ENCODE measurements around the gene ANKRD39. TPM values are rescaled to one million over a fixed set of nuclear protein-coding genes. Genes with fewer than 3 reads are reported as not detected.
"Not testable (repeated sequence)": the region's sequence is repeated elsewhere in the genome, so short reads cannot be mapped to it uniquely, and the experiment has no call there.

Gene ANKRD39
- total RNA-seq, 1 donor from 2014 or later = 25.7 TPM

- no peak for TF ChIP-seq CTCF (IDR thresholded peaks at IDR 0.05; ENCODE audit: partially characterized antibody, unreplicated experiment)
- Mint-ChIP-seq H3K4me3 (ENCODE audit: unreplicated experiment) (no peak overlapping the region), H3K4me1 (ENCODE audit: low read depth, unreplicated experiment) (peaks cover 15% of the 10 kb centered on the region), H3K27ac (ENCODE audit: unreplicated experiment) (no peak overlapping the region), H3K9me3 (ENCODE audit: unreplicated experiment) (peaks cover 4% of the 10 kb centered on the region), H3K36me3 (ENCODE audit: unreplicated experiment) (no peaks in the 10 kb centered on the region), H3K27me3 (ENCODE audit: unreplicated experiment) (peaks cover 9% of the 10 kb centered on the region)
- no peak for DNase-seq
Observed at GRCh38 chr2:96864343-96865091, 6.7 kb upstream of the ANKRD39 start.

- Mint-ChIP-seq H3K4me3 (ENCODE audit: unreplicated experiment) (no peak overlapping the region), H3K36me3 (ENCODE audit: unreplicated experiment) (no peaks in the 10 kb centered on the region)
Observed at GRCh38 chr2:96863575-96864342, 5.9 kb upstream of the ANKRD39 start.

GRCh38 chr2:96863056-96863455 is 5.2 kb upstream of the ANKRD39 start:
- H3K4me1 Mint-ChIP-seq (ENCODE audit: low read depth, unreplicated experiment) = peaks cover 21% of the 10 kb centered on the region
- H3K36me3 Mint-ChIP-seq (ENCODE audit: unreplicated experiment); H3K27me3 Mint-ChIP-seq (ENCODE audit: unreplicated experiment); DNase-seq; H3K27ac Mint-ChIP-seq (ENCODE audit: unreplicated experiment); H3K9me3 Mint-ChIP-seq (ENCODE audit: unreplicated experiment); H3K4me3 Mint-ChIP-seq (ENCODE audit: unreplicated experiment): not testable (repeated sequence)

More at GRCh38 chr2:96863575-96864342, 5.9 kb upstream of the ANKRD39 start:
- Mint-ChIP-seq H3K27ac (ENCODE audit: unreplicated experiment) (no peak overlapping the region), H3K27me3 (ENCODE audit: unreplicated experiment) (peaks cover 9% of the 10 kb centered on the region), H3K9me3 (ENCODE audit: unreplicated experiment) (peaks cover 4% of the 10 kb centered on the region), H3K4me1 (ENCODE audit: low read depth, unreplicated experiment) (peaks cover 21% of the 10 kb centered on the region)
- DNase-seq = no peak
- no peak for TF ChIP-seq CTCF (IDR thresholded peaks at IDR 0.05; ENCODE audit: partially characterized antibody, unreplicated experiment)

GRCh38 chr2:96861074-96861473 is 3.3 kb upstream of the ANKRD39 start:
- H3K27me3 Mint-ChIP-seq (ENCODE audit: unreplicated experiment) = peaks cover 6% of the 10 kb centered on the region
- peaks cover 22% of the 10 kb centered on the region for H3K4me1 Mint-ChIP-seq (ENCODE audit: low read depth, unreplicated experiment)
- H3K4me3 Mint-ChIP-seq (ENCODE audit: unreplicated experiment) = no peak overlapping the region
- H3K9me3 Mint-ChIP-seq (ENCODE audit: unreplicated experiment) = peaks cover 5% of the 10 kb centered on the region
- no peak for TF ChIP-seq CTCF (IDR thresholded peaks at IDR 0.05; ENCODE audit: partially characterized antibody, unreplicated experiment)
- H3K36me3 Mint-ChIP-seq (ENCODE audit: unreplicated experiment) = no peaks in the 10 kb centered on the region
- DNase-seq = no peak
- H3K27ac Mint-ChIP-seq (ENCODE audit: unreplicated experiment) = no peak overlapping the region

- Mint-ChIP-seq H3K9me3 (ENCODE audit: unreplicated experiment) (peaks cover 5% of the 10 kb centered on the region), H3K36me3 (ENCODE audit: unreplicated experiment) (no peaks in the 10 kb centered on the region), H3K27me3 (ENCODE audit: unreplicated experiment) (peaks cover 7% of the 10 kb centered on the region), H3K4me1 (ENCODE audit: low read depth, unreplicated experiment) (peaks cover 18% of the 10 kb centered on the region), H3K27ac (ENCODE audit: unreplicated experiment) (peak overlapping the region; percentile 24), H3K4me3 (ENCODE audit: unreplicated experiment) (no peak overlapping the region)
- TF ChIP-seq CTCF (IDR thresholded peaks at IDR 0.05; ENCODE audit: partially characterized antibody, unreplicated experiment) = no peak
- DNase-seq = no peak
Observed at GRCh38 chr2:96860065-96861029, 2.5 kb upstream of the ANKRD39 start.

All from glutamatergic neuron (in vitro differentiated cells).